GM23338 (cell line): ENCODE results near the gene CDKN3. TPM values are rescaled to one million over a fixed set of nuclear protein-coding genes. Genes with fewer than 3 reads are reported as not detected.

Experiments used
- ATAC-seq: fragments of 200-7000 bp; cut with Tn5 transposase; 3 replicates; pipeline ENCODE4 v1.9.1; 2020
- DNase-seq: peaks from one replicate; pipeline ENCODE4 v3.0.0-alpha.2; 2015; ENCODE audit warnings: low spot score
- H2AFZ ChIP-seq: fragments of 200-600 bp; sonication (generic); 2 replicates; pipeline ENCODE4 v1.8.0; 2016; ENCODE audit warnings: antibody characterized with exemption, mild to moderate bottlenecking, moderate library complexity
- H3F3A ChIP-seq: fragments of 200-600 bp; sonication (generic); replicated peaks from 2 replicates; pipeline ENCODE4 v1.8.0; 2017; ENCODE audit warnings: antibody characterized with exemption, mixed run types, low read depth
- H3K27ac ChIP-seq: fragments of 200-600 bp; sonication (generic); 2 replicates; pipeline ENCODE4 v1.6.1; 2016; ENCODE audit warnings: low read depth
- H3K27me3 ChIP-seq: fragments of 200-600 bp; sonication (generic); 2 replicates; pipeline ENCODE4 v1.8.0; 2016; ENCODE audit warnings: mild to moderate bottlenecking, mixed run types, moderate library complexity; ENCODE audit not compliant: insufficient read depth
- H3K36me3 ChIP-seq: fragments of 200-600 bp; sonication (generic); 2 replicates; pipeline ENCODE4 v1.8.0; 2016; ENCODE audit warnings: mild to moderate bottlenecking; ENCODE audit not compliant: insufficient read depth
- H3K4me1 ChIP-seq: fragments of 200-600 bp; sonication (generic); 2 replicates; pipeline ENCODE4 v1.8.0; 2016; ENCODE audit warnings: mild to moderate bottlenecking, moderate library complexity; ENCODE audit not compliant: insufficient read depth
- H3K4me2 ChIP-seq: fragments of 200-600 bp; sonication (generic); 2 replicates; pipeline ENCODE4 v1.7.1; 2017; ENCODE audit warnings: mixed run types
- H3K4me3 ChIP-seq: fragments of 200-600 bp; sonication (generic); 2 replicates; pipeline ENCODE4 v1.6.1; 2016; ENCODE audit warnings: mixed run types
- H3K79me2 ChIP-seq: fragments of 200-600 bp; sonication (generic); replicated peaks from 2 replicates; pipeline ENCODE4 v1.8.0; 2017; ENCODE audit warnings: mild to moderate bottlenecking; ENCODE audit not compliant: insufficient read depth
- H3K9me2 ChIP-seq: fragments of 200-600 bp; sonication (generic); 2 replicates; pipeline ENCODE4 v1.8.0; 2017; ENCODE audit not compliant: insufficient read depth
- H4K20me1 ChIP-seq: fragments of 200-600 bp; sonication (generic); replicated peaks from 2 replicates; pipeline ENCODE4 v1.8.0; 2017; ENCODE audit warnings: mild to moderate bottlenecking; ENCODE audit not compliant: insufficient read depth
- H3K27ac Mint-ChIP-seq: 2 replicates; pipeline ENCODE4 v1.8.0; 2020; ENCODE audit warnings: inconsistent platforms, mild to moderate bottlenecking, moderate library complexity, mixed read lengths
- H3K27me3 Mint-ChIP-seq: 3 replicates; pipeline ENCODE4 v1.8.0; 2022; ENCODE audit warnings: low read depth, mild to moderate bottlenecking, moderate library complexity, mixed read lengths, inconsistent platforms; ENCODE audit not compliant: insufficient read depth, poor library complexity
- H3K36me3 Mint-ChIP-seq: 3 replicates; pipeline ENCODE4 v1.8.0; 2021; ENCODE audit warnings: low read depth, mild to moderate bottlenecking, inconsistent platforms, moderate library complexity, mixed read lengths
- H3K4me1 Mint-ChIP-seq: 3 replicates; pipeline ENCODE4 v1.8.0; 2020; ENCODE audit warnings: mild to moderate bottlenecking, inconsistent platforms, mixed read lengths
- H3K4me3 Mint-ChIP-seq: 3 replicates; pipeline ENCODE4 v1.8.0; 2021; ENCODE audit warnings: moderate library complexity, mild to moderate bottlenecking, inconsistent platforms, mixed read lengths
- H3K9me3 Mint-ChIP-seq: 3 replicates; pipeline ENCODE4 v1.8.0; 2020; ENCODE audit warnings: moderate library complexity, mild to moderate bottlenecking, inconsistent platforms, mixed read lengths
- CREB1 ChIP-seq: fragments of 250-450 bp; sonication (Bioruptor Pico); IDR thresholded peaks from 2 replicates; pipeline ENCODE4 v1.5.0; 2020; ENCODE audit warnings: low read depth, mild to moderate bottlenecking, moderate library complexity
- JUNB ChIP-seq: IDR thresholded peaks from one replicate; pipeline ENCODE4 v1.6.1; 2016; ENCODE audit warnings: antibody characterized with exemption; ENCODE audit not compliant: unreplicated experiment
- POLR2AphosphoS5 ChIP-seq: IDR thresholded peaks from 2 replicates; pipeline ENCODE4 v1.6.1; 2016; ENCODE audit warnings: antibody characterized with exemption, low read depth
- polyA plus RNA-seq: library from polyadenylated mRNA; unstranded; fragments of >200 nt; fragmentation: Nextera tagmentation; extraction: Ambion mirVana; gene quantifications from 2 replicates; pipeline ENCODE4 v1.2.1, GENCODE V29; 2016
- total RNA-seq: library from RNA; depleted of rRNA; stranded (reverse); fragments of >200 nt; shearing (Covaris generic); gene quantifications from 2 replicates; pipeline ENCODE4 v1.2.3, GENCODE V29; 2014
- TF ChIP-seq, protein P1 (sequence below): IDR thresholded peaks from 2 replicates; pipeline ENCODE4 v1.6.1; 2016; ENCODE audit warnings: antibody characterized with exemption
- TF ChIP-seq, protein P2 (sequence below): fragments of 250-450 bp; sonication (Bioruptor Pico); IDR thresholded peaks from 2 replicates; pipeline ENCODE4 v1.5.0; 2020; ENCODE audit warnings: mild to moderate bottlenecking, moderate library complexity
- TF ChIP-seq, protein P3 (sequence below), 2 experiments: fragments of 200-600 bp in 1 of 2; sonication (generic) in 1 of 2; conservative IDR thresholded peaks; 2 replicates each; pipeline versions ENCODE4 v1.5.1 to v1.6.1; 2016 to 2017; ENCODE audit warnings: antibody characterized with exemption in 2 of 2, low read depth in 2 of 2, mild to moderate bottlenecking in 2 of 2, moderate library complexity in 1 of 2

Gene CDKN3
- total and polyA plus RNA-seq, 2 experiments from 2014 or later: 36.3 to 97.4 TPM

DNA sequence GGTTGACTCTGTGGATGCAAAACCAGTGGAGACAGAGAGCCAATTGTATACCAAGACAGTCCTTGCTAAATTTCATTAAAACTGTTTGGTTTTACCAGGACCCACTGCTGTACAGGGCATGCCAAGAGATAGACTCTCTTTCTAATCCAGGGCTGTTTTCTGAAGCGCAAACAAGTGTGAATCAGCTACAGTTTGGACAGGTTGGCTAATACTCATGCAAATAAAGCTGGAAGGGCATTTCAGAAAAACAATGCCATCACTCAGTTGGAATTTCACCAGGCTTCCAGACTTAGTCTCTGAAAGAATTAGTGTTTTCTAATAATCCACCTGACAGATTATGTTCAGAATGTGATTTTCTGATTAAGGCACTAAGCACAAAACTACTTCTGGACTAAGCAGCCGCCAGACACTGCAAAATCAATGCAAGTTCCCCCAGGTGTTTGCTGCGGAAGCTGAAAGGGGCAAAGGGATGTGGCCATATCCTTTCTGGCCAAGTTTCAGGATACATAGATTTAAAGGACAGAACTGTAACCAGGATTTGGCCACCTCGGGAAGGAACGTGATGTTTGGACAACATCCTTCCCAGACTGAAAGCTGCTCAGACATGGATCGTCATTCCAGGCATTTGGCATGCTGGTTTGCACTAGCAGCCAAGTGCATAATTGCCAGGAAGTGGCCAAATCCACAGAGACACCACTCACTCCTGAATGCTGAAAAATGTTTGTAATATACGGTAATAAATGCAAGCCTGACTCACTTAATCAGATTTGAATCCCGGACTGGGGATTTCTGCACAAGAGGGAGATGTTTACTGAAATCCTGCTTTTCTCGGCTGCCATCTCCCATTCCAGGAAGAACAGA lies 32.0 kb upstream of the CDKN3 start:
- Histone ChIP-seq H3K79me2 (no peaks in the 10 kb centered on the region), H3K4me1 (peaks cover 45% of the 10 kb centered on the region), H3F3A (no peaks in the 10 kb centered on the region), H3K36me3 (no peaks in the 10 kb centered on the region), H3K27me3 (no peaks in the 10 kb centered on the region), H3K4me2 (no peak overlapping the region), H3K27ac (no peak overlapping the region), H2AFZ (no peak overlapping the region), H3K9me2 (no peaks in the 10 kb centered on the region), H4K20me1 (no peaks in the 10 kb centered on the region), H3K4me3 (no peak overlapping the region)
- H3K27me3 Mint-ChIP-seq: peaks cover 3% of the 10 kb centered on the region
- TF ChIP-seq CREB1 (CRISPR knock-in tag) (no peak), POLR2AphosphoS5 (no peak)
- no peaks in the 10 kb centered on the region; the same call in 2 of the 3 replicates for H3K9me3 Mint-ChIP-seq
- DNase-seq: no peak
- no peak overlapping the region; the same call in 1 of the 2 replicates for H3K27ac Mint-ChIP-seq
- no peak for ATAC-seq
- peaks cover 55% of the 10 kb centered on the region for H3K4me1 Mint-ChIP-seq
- no peak overlapping the region for H3K4me3 Mint-ChIP-seq
- H3K36me3 Mint-ChIP-seq: peaks cover 4% of the 10 kb centered on the region; the same call in 2 of the 3 replicates

DNA sequence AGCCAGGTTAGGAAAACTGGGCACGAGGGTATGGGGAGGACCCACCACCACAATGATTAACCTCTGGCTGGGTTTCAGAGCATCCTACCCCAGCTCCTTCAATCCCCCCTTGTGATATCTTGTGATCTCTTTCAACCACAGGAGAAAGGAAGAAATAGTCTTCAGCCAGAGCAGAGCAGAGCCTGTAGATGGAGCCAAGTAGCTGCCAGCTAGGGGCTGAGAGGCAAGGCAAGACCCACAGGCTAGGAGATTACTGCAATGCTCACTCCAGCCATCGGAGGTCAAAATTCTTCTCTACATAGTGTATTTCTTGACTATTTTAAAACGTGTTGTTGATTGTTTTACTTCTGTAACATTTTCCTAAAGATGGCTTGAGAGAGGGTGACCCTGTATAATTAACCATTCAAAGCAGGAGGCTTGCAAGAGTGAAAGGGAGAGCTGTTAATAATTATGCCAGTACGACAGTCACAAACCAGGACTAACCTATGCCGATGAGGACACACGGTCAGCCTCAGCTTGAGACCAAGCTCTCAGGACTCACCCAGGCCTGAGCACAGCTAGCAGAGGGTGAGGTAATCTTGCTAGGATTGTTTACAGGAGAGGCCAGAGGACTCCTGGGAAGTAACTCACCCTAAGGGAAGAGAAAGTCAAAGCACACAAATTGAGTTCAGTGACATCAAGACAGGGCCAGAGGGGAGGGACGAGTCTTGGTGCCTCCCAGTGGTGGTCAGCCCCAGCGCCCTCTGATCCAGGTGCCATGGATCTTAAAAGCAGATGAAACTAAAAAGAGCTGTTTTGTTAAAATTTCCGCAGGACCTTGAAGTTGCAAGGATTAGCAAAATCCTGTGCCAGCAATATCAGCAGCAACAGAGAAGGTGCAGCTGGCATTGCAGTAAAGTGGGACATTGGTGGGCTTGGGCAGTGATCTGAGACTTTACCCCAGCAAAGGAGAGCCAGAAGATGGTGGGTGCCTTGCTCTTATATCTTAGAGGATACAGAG lies 29.8 kb upstream of the CDKN3 start:
- H3K27ac Mint-ChIP-seq: 0 out of 2 replicates have a peak overlapping the region, but pooled peaks have one; percentile 18
- Histone ChIP-seq H3K4me1 (peaks cover 50% of the 10 kb centered on the region), H3K4me3 (no peak overlapping the region), H3F3A (no peaks in the 10 kb centered on the region), H3K79me2 (no peaks in the 10 kb centered on the region), H3K36me3 (no peaks in the 10 kb centered on the region), H2AFZ (peak overlapping the region; percentile 67; the same call in 1 of the 2 replicates), H3K27me3 (no peaks in the 10 kb centered on the region), H3K27ac (peak overlapping the region; percentile 16; the same call in 1 of the 2 replicates), H3K9me2 (no peaks in the 10 kb centered on the region; the same call in 1 of the 2 replicates), H4K20me1 (no peaks in the 10 kb centered on the region), H3K4me2 (no peak overlapping the region)
- peak; percentile 83 for DNase-seq
- H3K27me3 Mint-ChIP-seq: peaks cover 5% of the 10 kb centered on the region
- ATAC-seq: peak; percentile 86
- no peaks in the 10 kb centered on the region for H3K36me3 Mint-ChIP-seq
- H3K9me3 Mint-ChIP-seq: no peaks in the 10 kb centered on the region
- peaks cover 59% of the 10 kb centered on the region for H3K4me1 Mint-ChIP-seq
- H3K4me3 Mint-ChIP-seq: no peak overlapping the region
- TF ChIP-seq, protein P1, sequence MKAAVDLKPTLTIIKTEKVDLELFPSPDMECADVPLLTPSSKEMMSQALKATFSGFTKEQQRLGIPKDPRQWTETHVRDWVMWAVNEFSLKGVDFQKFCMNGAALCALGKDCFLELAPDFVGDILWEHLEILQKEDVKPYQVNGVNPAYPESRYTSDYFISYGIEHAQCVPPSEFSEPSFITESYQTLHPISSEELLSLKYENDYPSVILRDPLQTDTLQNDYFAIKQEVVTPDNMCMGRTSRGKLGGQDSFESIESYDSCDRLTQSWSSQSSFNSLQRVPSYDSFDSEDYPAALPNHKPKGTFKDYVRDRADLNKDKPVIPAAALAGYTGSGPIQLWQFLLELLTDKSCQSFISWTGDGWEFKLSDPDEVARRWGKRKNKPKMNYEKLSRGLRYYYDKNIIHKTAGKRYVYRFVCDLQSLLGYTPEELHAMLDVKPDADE: no peak
- TF ChIP-seq, protein P2, sequence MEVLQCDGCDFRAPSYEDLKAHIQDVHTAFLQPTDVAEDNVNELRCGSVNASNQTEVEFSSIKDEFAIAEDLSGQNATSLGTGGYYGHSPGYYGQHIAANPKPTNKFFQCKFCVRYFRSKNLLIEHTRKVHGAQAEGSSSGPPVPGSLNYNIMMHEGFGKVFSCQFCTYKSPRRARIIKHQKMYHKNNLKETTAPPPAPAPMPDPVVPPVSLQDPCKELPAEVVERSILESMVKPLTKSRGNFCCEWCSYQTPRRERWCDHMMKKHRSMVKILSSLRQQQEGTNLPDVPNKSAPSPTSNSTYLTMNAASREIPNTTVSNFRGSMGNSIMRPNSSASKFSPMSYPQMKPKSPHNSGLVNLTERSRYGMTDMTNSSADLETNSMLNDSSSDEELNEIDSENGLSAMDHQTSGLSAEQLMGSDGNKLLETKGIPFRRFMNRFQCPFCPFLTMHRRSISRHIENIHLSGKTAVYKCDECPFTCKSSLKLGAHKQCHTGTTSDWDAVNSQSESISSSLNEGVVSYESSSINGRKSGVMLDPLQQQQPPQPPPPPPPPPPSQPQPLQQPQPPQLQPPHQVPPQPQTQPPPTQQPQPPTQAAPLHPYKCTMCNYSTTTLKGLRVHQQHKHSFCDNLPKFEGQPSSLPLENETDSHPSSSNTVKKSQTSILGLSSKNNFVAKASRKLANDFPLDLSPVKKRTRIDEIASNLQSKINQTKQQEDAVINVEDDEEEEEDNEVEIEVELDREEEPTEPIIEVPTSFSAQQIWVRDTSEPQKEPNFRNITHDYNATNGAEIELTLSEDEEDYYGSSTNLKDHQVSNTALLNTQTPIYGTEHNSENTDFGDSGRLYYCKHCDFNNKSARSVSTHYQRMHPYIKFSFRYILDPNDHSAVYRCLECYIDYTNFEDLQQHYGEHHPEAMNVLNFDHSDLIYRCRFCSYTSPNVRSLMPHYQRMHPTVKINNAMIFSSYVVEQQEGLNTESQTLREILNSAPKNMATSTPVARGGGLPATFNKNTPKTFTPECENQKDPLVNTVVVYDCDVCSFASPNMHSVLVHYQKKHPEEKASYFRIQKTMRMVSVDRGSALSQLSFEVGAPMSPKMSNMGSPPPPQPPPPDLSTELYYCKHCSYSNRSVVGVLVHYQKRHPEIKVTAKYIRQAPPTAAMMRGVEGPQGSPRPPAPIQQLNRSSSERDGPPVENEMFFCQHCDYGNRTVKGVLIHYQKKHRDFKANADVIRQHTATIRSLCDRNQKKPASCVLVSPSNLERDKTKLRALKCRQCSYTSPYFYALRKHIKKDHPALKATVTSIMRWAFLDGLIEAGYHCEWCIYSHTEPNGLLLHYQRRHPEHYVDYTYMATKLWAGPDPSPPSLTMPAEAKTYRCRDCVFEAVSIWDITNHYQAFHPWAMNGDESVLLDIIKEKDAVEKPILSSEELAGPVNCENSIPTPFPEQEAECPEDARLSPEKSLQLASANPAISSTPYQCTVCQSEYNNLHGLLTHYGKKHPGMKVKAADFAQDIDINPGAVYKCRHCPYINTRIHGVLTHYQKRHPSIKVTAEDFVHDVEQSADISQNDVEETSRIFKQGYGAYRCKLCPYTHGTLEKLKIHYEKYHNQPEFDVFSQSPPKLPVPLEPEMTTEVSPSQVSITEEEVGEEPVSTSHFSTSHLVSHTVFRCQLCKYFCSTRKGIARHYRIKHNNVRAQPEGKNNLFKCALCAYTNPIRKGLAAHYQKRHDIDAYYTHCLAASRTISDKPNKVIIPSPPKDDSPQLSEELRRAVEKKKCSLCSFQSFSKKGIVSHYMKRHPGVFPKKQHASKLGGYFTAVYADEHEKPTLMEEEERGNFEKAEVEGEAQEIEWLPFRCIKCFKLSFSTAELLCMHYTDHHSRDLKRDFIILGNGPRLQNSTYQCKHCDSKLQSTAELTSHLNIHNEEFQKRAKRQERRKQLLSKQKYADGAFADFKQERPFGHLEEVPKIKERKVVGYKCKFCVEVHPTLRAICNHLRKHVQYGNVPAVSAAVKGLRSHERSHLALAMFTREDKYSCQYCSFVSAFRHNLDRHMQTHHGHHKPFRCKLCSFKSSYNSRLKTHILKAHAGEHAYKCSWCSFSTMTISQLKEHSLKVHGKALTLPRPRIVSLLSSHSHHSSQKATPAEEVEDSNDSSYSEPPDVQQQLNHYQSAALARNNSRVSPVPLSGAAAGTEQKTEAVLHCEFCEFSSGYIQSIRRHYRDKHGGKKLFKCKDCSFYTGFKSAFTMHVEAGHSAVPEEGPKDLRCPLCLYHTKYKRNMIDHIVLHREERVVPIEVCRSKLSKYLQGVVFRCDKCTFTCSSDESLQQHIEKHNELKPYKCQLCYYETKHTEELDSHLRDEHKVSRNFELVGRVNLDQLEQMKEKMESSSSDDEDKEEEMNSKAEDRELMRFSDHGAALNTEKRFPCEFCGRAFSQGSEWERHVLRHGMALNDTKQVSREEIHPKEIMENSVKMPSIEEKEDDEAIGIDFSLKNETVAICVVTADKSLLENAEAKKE (CRISPR knock-in tag): peak; percentile 94
- TF ChIP-seq, protein P3, sequence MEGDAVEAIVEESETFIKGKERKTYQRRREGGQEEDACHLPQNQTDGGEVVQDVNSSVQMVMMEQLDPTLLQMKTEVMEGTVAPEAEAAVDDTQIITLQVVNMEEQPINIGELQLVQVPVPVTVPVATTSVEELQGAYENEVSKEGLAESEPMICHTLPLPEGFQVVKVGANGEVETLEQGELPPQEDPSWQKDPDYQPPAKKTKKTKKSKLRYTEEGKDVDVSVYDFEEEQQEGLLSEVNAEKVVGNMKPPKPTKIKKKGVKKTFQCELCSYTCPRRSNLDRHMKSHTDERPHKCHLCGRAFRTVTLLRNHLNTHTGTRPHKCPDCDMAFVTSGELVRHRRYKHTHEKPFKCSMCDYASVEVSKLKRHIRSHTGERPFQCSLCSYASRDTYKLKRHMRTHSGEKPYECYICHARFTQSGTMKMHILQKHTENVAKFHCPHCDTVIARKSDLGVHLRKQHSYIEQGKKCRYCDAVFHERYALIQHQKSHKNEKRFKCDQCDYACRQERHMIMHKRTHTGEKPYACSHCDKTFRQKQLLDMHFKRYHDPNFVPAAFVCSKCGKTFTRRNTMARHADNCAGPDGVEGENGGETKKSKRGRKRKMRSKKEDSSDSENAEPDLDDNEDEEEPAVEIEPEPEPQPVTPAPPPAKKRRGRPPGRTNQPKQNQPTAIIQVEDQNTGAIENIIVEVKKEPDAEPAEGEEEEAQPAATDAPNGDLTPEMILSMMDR (conservative IDR thresholded peaks at IDR 0.05; ENCODE audit: low read depth in 2 of 2): peak; percentile 74 to 95
- TF ChIP-seq JUNB: no peak
